Measurements from ENCODE around the gene MGLL.
"Not testable (repeated sequence)": the region's sequence is repeated elsewhere in the genome, so short reads cannot be mapped to it uniquely, and the experiment has no call there.

The MGLL gene

DNA sequence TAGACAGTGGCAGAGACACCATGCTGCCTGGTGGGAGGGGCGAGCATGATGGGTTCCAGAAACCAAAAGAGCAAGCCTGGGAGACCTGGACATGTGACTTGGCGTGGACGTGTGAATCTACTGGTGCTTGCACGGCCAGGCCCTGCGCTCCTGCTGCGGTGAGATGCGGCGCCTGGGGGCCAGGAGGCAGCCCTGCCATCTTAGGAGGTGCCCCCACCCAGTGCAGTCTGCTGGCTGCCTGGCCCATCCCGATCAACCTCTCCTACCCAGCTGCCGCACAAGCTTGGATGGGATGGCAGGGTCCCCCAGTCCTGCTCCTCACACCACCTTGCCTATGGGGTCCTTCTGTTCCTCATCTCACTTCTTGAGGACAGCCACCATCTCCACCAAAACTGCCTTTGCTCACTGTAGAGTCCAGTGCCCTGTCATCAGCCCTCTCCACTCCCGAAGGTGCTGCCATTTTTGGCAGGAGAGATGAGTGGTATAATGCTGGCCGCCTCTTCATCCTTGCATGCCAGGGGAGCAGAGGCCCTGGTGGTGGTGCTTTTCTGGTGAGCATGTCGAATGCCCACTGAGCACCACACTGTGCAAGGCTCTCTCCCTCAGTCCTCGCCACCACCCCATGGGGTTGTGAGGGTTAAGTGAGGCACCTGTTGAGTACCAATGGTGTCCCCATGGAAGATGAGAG lies 152.6 kb downstream of the MGLL start:
- DNase-seq = peak in 1 of 2 experiments; percentile 2

DNA sequence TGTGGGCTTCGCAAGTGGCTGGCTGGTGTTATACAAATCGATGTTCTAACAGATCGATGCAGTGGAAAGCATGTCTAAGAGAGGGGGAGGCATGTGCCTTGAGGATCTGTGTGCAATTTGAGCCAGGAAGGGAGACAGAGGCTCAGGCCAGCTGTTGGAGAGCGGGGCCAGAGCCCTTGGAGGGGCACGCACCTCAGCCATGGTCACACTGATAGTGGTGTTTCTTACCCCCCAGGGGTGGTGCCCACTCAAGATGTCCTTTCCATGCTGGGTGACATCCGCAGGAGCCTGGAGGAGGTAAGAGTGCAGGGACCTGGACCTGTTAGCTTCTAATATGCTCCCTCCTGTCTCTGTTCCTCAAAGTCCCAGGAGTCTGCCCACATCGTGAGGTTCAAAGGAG lies 153.4 kb downstream of the MGLL start:
- no peak for DNase-seq

DNA sequence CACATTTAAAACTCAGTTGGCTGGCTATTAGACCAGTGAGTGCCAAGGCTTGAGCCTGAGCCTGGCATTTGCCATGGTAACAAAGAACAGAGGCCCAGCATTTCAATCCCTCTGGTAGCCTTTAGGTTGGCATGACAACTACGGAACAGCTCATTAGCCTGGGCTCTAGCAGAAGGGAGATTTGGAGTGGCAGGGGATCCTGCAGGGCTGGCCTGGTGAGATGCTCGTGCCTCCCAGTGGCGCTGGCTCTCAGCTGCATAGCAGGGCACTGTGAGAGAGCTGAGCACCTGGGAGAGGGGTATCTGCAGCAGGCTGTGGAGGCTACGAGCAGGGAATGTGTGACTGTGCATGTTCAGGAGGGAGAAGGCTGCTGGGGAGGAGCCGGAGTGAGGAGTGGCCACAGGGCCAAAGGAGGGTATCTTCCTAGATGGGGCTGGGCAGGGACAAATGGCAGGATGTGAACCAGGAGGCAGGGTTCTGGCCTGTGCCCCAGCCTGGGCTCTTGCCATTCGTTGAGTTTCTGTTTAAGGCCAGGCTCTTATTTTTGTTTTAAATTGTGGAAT lies 155.1 kb downstream of the MGLL start:
- DNase-seq = no peak

DNA sequence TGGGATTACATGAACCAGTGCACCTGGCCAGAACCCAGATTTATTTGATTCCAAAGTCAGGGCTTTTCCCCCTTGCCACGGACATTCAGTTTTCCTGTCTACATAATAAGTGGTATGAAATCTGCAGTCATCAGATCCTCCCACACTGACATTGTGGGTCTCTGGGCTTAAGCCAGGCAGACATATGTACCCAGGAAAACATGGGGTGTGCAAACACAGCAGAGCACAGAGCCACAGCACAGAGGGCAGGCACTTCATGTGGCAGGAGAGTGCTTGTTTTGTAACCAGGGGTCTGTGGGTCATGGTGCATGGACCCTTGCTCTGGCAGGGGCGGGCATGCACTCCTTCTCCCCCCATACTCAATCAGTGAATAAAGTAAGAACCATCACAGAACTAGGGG lies 155.6 kb downstream of the MGLL start:
- DNase-seq = no peak

DNA sequence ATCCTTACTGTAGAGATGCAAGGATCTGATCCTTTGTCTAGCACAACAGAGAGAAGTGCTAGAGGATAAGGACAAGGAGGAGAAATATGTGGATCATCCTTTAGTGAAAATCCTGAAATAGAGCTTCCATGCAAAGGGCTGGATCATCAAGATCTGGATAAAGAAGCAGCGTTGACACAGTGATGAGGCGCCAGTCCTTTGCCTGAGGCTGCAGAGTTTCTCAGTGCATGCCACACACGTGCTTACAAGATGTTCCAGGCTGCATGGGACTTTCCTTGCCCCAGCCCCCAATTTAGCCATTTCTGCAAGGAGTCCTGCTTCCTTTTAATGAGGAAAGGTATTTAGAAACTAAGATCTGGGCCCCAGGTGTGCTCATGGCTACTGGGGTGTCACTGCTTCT lies 156.7 kb downstream of the MGLL start:
- DNase-seq = no peak

DNA sequence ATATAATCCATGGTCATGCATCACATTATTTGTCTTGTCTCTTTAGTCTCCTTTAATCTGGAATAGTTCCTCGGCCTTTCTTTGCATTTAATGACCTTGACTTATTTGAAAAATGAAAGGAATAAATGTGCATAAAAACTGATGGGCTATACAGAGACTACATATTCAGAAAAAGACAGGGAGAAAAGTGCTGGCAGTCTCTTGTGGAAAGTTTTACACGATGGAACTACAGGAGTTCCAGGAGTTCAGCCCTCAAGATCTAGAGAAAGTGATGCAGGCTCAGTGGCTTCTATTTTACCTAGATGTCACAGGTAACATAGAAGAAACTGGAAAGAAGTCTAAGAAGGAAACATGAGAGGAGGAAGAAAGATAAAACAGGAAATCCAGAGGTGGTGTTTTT lies 157.2 kb downstream of the MGLL start:
- no peak for DNase-seq

DNA sequence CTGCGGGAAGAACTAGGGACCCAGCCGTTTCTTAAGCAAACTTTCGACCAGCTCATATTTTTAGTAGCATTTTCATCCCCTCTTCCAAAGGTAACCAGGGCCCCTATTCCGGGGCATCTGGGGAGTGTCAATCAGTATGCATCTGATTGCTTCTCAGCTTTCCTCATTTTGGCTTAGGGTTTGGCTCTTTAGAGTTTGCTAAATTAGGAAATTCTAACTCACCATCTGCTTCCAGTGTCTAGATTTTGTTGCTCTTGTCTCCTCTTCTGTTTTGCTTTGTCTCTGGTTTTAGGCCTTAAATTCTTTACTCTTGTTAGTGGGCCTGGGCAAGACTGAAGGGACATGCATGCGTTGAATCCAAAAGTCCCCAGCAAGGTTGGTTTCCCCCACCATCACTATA lies 159.2 kb downstream of the MGLL start:
- no peak for DNase-seq

DNA sequence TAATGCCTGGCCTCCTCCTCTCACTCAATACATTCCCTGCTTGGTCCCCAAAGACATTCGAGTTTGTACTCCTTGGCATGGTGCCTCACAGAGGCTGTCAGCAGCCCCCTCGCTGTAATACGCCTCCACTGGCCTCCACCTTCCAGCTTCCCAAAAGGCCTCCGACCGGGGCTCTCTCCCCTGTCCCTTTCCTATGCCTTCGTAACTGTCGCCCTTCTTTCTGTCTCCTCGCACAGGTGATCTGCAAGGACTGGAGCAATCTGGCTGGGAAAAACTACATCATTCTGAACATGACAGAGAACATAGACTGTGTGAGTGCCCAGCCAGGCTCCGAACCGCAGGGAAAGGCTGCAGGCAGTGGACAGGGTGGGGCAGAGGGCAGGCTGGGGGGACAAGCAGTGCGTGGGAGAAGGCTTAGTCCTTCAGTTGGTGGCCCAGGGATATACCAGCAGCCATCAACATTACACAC lies 160.3 kb downstream of the MGLL start:
- no peak for DNase-seq

DNA sequence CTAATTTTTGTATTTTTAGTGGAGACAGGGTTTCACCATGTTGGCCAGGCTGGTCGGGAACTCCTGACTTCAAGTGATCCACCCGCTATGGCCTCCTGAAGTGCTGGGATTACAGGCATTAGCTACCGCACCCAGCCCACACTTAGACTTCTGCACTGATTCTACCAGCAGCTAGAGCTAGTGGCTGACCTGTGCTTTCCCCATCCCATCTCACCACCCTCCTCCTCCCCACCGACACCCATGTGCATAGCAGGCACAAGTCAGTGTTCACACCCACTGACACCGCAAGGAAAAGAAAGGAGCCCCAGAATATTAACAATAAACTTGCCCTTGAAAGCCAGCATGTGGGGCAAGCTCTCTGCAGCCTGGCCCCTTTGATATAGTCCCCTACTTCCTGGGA lies 160.7 kb downstream of the MGLL start:
- no peak for DNase-seq

DNA sequence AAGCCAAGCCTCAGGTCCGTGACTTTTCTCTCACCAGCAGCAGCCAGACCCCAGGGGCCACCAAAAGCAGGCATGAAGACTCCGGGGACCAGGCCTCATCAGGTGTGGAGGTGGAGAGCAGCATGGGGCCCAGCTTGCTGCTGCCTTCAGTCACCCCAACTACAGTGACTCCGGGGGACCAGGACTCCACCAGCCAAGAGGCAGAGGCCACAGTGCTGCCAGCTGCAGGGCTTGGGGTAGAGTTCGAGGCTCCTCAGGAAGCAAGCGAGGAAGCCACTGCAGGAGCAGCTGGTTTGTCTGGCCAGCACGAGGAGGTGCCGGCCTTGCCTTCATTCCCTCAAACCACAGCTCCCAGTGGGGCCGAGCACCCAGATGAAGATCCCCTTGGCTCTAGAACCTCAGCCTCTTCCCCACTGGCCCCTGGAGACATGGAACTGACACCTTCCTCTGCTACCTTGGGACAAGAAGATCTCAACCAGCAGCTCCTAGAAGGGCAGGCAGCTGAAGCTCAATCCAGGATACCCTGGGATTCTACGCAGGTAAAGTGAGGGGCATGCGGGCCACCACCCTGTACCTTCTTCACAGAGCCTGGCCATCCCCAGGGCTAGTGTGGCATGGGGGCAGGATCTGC lies 161.6 kb downstream of the MGLL start:
- DNase-seq = no peak

DNA sequence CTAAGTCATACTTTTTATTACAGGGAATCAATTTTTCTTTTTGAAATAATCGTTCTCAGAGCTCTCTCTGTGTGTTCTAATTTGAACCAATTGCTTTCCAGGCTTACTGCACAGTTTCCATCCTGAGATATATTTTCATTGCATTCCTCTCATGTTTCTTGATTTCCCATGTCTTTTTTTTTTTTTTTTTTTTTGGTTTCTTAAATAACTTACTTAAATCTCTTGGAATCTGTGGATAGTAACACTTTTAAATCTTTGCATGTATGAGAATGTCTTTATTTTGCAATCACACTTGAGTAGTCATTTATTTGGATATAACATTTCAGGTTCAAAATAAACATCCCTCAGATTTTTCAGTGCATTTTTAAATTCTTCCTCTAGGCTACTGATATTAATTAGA lies 164.1 kb downstream of the MGLL start:
- no peak for DNase-seq

DNA sequence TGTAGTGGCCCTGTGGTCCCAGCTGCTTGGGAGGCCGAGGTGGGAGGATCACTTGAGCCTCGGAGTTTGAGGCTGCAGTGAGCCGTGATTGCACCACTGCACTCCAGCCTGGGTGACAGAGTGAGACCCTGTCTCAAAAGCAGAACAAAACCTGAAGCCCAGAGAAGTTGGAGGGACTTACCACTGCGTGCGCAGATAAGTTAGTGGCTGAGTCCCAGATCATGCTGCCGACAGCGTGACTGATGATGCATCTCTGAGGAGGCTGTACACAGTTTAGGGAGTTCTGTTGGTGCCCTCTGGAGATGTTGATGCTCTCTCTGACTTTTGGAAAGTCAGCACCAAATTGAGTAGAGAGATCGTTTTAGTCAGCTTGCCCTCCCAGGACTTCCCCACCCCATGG lies 165.4 kb downstream of the MGLL start:
- no peak for DNase-seq

DNA sequence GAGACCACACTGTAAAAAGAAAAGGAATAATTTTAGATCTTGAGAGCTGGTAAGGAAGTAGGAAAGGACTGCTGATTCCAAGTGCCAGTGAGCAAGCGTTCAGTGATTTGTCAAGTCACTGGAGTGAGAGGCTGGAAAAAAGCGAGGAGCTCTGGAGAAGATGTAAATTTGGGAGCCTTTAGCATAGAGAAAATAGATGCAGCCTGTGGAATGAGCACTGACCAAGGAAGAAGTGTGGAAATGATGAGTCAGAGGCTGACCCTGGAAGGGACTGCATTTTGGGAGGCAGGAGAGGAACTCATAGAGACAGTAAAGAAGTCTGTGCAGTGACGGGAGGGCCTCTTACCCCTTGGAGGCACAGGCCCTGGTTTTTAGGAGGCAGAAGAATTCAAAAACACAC lies 166.7 kb downstream of the MGLL start:
- no peak for DNase-seq

DNA sequence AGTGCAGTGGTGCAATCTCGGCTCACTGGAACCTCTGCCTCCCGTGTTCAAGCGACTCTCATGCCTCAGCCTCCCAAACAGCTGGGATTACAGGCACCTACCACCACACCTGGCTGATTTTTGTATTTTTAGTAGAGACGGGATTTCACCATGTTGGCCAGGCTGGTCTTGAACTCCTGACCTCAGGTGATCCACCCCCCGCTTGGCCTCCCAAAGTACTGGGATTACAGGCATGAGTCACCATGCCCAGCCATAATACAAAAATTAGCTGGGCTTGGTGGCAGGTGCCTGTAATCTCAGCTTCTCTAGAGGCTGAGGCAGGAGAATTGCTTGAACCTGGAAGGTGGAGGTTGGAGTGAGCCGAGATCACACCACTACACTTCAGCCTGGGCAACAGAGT lies 167.3 kb downstream of the MGLL start:
- not testable (repeated sequence) for DNase-seq

DNA sequence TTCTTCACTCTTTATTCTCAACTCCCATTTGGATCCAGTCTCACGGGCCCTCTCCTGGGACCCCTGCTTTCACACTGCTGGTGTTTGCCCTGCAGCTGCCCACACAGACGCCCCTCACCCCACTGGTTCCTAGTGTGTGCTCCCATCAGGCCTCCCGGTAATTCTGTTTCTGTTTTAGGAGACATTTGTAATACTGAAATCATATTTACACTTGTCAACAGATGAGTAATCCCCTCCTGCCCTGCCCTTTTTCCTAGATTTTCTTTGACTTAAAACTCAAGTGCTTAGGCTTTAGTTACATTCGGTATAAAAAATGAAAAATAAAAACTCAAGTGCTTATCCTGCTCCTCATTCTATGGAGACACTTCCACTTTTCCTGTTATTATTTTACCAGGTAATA lies 167.9 kb downstream of the MGLL start:
- DNase-seq = no peak

DNA sequence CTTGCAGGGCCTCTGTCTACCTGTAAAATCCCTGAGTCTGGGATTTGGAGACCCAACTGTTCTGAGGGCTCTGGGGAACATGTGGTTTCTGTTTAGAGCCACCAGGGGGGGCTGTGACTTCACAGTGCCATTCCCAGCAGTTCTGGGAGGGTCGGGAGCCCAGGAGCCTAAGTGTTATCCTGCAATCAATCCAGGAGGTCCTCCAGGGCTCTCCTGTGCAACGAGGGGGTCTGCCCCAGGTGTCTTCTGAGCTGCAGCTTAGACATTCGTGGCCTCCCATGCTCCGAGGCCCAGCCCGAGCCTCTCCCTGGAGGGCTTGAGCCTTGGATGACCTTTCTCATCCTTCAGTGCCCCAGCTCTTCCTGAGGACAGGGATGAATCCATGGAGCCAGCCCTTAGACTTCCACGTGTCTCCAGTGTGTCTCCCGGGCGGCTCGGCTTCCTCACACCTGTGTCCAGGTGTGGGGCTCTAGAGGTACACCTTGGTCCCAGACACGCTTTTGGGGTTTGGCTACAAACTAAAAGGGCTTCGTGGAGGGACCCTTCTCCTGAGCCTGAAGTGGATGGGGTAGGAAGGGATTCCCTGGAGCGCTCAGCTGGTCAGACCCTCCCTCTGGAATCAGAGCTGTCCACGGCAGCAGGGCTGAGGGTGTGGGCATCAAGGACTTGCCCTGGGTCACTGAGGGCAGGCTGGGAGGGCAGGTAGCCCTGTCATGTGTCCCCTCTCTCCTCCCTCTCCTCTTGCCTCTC lies 169.9 kb downstream of the MGLL start:
- DNase-seq = peak; percentile 33 to 50

DNA sequence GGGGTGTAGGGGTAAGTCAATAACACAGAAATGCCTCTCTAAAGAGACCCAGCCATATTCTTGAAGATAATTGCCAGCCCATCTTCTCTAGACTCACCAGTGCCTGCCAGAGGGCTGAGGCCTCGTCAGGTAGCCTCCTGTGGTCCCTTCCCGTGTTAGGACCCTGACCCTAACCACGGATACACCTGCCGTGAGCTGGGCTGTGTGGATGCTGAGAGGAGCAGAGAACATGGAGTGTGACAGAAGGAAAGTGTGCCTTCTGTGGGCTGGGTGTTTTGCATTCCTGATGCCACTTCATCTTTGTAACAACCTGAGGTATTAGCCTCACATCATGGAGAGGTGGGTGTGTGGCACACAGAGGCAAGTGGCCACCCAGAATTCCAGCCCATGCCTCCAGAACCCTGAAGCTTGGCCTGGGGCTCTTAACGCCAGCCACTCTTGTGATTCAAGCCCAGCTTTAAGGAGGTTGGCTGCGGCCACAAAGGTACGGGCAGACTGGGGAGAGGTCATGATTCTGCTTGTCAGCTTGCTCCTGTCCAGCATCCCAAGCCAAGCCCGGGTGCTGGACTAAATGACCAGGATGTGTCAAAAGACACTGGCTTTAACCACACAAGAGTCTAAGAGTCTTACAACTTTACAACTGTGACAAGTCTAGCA lies 170.7 kb downstream of the MGLL start:
- DNase-seq = no peak

DNA sequence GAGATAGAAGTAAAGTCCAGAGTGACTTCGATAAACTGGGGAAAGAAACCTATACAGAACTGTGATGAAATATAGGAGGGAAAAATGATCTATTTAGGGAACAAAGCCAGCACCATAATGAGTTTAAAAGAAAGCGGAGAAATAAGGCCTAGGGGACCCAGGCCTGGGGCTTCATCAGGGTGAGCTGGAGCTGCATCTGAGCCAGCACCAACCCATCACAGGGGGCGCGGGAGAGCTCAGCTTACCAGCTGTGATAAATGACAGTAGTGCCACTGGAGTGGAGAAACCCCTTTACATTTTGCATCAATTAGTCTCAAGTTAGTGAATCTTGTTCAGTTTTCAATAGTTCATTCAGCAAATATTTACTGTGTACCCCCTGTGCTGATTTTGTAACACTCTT lies 172.1 kb downstream of the MGLL start:
- DNase-seq = no peak

DNA sequence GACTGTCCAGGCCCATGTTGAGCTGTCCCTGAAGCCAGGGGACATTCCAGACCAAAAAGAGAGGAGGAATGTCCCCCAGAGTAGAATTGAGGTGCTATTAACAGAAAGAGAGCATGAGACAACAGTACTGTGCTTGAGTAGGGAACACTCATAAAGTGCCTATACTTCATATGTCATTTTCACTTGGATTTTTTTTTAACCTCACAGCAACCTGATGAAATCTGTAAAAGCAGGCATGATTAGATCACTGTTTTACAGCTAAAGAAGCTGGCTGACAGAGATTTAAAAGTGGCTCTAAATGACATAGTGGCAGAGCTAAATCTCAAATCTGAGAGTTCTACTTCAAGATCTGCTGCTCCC lies 174.5 kb downstream of the MGLL start:
- no peak for DNase-seq

DNA sequence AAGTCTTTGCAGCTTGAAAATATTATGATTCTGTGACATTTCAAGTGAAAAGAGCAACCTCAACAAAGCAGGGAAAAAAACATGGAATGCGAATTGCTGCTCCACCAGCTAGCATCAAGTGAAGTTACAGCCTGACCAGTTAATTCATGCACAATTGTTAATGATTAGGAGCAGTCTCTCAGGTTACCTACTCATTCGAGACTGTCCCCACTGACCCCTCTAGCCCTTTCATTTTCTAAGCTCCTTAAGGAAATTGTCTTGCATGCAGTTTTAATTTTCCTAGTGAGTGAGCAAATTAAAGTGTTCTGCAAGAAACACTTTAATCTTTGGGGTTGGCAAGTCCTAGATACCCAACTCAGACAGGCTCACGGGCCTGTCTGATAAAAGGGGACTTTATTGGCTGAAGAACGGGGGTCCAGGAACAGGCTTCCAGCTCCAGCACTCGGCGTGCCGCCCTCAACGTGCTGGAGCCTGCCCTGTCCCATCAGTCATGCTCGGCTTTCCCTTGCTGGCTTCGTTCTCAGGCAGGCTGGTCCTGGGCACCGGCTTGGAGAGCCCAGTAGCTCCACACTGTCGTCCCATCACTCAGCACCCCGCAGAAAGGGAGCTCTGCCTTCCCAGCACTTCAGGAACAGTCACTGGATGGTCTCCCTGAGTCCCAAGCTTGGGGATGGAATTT lies 175.0 kb downstream of the MGLL start:
- DNase-seq = no peak

DNA sequence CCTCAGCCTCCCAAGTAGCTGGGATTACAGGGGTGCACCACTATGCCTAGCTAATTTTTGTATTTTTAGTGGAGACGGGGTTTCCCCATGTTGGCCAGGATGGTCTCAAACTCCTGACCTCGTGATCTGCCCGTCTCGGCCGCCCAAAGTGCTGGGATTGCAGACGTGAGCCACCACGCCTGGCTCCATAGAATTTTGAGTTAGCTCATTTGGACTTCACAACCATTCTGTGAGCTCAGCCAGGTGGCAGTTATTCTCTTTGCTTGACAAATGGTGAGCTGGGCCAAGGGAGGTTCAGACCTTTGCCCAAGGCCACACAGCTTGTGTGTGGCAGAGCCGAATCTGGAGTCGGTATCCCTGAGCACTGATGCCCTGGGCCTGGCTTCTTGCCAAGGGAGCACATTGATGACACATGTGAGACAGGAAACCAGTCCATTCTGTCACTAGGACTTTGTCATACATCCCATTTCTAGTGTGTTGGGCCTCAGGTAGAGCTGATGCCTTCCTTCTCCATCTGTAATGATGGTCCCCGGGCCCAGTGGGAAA lies 175.7 kb downstream of the MGLL start:
- DNase-seq = no peak

DNA sequence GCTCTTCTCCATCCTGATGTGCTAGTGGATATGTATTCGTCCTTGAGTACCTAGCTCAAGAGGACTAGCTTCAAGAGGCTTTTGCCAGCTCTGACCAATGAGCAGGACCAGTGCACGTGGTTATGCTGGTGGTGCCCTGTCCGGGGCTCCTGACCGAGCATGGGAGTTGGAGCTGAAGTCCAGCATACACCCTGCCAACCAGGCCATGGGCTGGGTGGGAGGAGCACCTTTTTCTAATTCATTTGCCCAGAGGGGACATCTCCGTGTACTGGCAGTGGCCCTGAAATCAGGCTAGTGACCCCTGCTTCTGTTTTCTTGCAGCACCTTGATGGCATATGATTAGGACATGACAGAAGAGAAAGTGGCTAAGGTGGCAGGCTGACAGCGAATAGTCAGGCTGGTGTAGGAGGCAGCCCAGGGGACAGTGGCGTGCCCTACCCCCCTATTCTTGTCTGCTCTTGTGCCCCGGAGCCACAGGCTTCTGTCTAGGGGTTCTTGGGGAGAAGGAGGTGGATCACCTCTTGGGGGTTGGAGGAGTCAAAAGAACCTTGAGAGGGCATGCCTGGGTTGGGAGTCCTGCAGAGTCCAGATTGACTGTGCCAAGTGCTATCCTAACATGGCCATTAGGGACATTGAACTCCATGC lies 176.8 kb downstream of the MGLL start:
- no peak for DNase-seq

Data from activated CD4-positive, alpha-beta T cell treated with anti-CD3 and anti-CD28 coated beads, Interleukin-2, amount 50 U/mL, for 48 hours (primary cell).